CD4-positive, alpha-beta memory T cell (primary cell): ENCODE results near the gene PIEZO2. TPM values are rescaled to one million over a fixed set of nuclear protein-coding genes. Genes with fewer than 3 reads are reported as not detected.

Source experiments
- CTCF ChIA-PET: fragments of 350-600 bp; sonication (Branson Sonifier 250); formaldehyde crosslinking; loops from one replicate; lab custom pipeline; 2021; ENCODE audit warnings: inconsistent platforms; ENCODE audit not compliant: partially characterized antibody; lab: Charles Lee
- POLR2A ChIA-PET: fragments of 350-600 bp; sonication (Branson Sonifier 250); formaldehyde crosslinking; loops from one replicate; lab custom pipeline; 2021; ENCODE audit not compliant: partially characterized antibody; lab: Charles Lee
- DNase-seq, 5 donors: peaks; one replicate each; pipeline versions ENCODE4 v3.0.0 to v3.0.0-alpha.2; 2020 to 2022; ENCODE audit warnings: mixed read lengths in 1 of 5
- H3K27ac ChIP-seq: one replicate; pipeline ENCODE4 v1.7.0; 2013; ENCODE audit warnings: low read depth, low read length
- H3K27me3 ChIP-seq: 2 replicates; pipeline ENCODE4 v1.7.0; 2013; ENCODE audit warnings: mild to moderate bottlenecking, low read length, moderate library complexity; ENCODE audit not compliant: insufficient read depth
- H3K36me3 ChIP-seq: 2 replicates; pipeline ENCODE4 v1.7.0; 2013; ENCODE audit warnings: mild to moderate bottlenecking, low read length, moderate library complexity; ENCODE audit not compliant: insufficient read depth
- H3K4me1 ChIP-seq: 2 replicates; pipeline ENCODE4 v1.7.0; 2013; ENCODE audit warnings: mild to moderate bottlenecking, low read length, moderate library complexity; ENCODE audit not compliant: insufficient read depth
- H3K4me3 ChIP-seq, 2 donors: one replicate each; pipeline ENCODE4 v1.7.0; 2013; ENCODE audit warnings: low read length in 2 of 2, mild to moderate bottlenecking in 1 of 2
- H3K9me3 ChIP-seq, 2 donors: one replicate each; pipeline ENCODE4 v1.7.0; 2013; ENCODE audit warnings: low read length in 2 of 2, control low read depth in 1 of 2; ENCODE audit not compliant: control insufficient read depth in 1 of 2
- H3K27ac Mint-ChIP-seq, 7 donors: one replicate each; pipeline ENCODE4 v1.8.0; 2020 to 2021; ENCODE audit warnings: mixed read lengths in 7 of 7, mild to moderate bottlenecking in 6 of 7, inconsistent platforms in 3 of 7, moderate library complexity in 3 of 7
- H3K27me3 Mint-ChIP-seq, 2 donors: one replicate each; pipeline ENCODE4 v1.8.0; 2020 to 2021; ENCODE audit warnings: mixed read lengths in 2 of 2
- H3K36me3 Mint-ChIP-seq, 2 donors: one replicate each; pipeline ENCODE4 v1.8.0; 2020 to 2021; ENCODE audit warnings: mixed read lengths in 2 of 2, inconsistent platforms in 1 of 2, mild to moderate bottlenecking in 1 of 2
- H3K4me1 Mint-ChIP-seq, 4 donors: one replicate each; pipeline ENCODE4 v1.8.0; 2020 to 2021; ENCODE audit warnings: mixed read lengths in 4 of 4, mild to moderate bottlenecking in 1 of 4
- H3K4me3 Mint-ChIP-seq, 8 donors: one replicate each; pipeline ENCODE4 v1.8.0; 2020 to 2021; ENCODE audit warnings: mixed read lengths in 8 of 8, mild to moderate bottlenecking in 7 of 8, moderate library complexity in 6 of 8, inconsistent platforms in 3 of 8
- H3K9me3 Mint-ChIP-seq, 8 donors: one replicate each; pipeline ENCODE4 v1.8.0; 2020 to 2021; ENCODE audit warnings: mixed read lengths in 8 of 8, mild to moderate bottlenecking in 5 of 8, inconsistent platforms in 3 of 8, moderate library complexity in 1 of 8
- intact Hi-C: fragments of 100-400 bp; cut with micrococcal nuclease; formaldehyde crosslinking; loops from one replicate; pipeline ENCODE4 v1.15.1; 2023
- polyA plus RNA-seq, 2 donors: library from polyadenylated mRNA; unstranded; fragments of 300-500 nt; fragmentation: Illumina TruSeq; gene quantifications; one replicate each; pipeline ENCODE4 v1.2.3, GENCODE V29; 2021
- total RNA-seq, 2 experiments: library from RNA; stranded (reverse); gene quantifications; one replicate each; pipeline ENCODE4 v1.2.3, GENCODE V29; 2021

The PIEZO2 gene
- total and polyA plus RNA-seq, 4 experiments from 2014 or later = not detected

DNA sequence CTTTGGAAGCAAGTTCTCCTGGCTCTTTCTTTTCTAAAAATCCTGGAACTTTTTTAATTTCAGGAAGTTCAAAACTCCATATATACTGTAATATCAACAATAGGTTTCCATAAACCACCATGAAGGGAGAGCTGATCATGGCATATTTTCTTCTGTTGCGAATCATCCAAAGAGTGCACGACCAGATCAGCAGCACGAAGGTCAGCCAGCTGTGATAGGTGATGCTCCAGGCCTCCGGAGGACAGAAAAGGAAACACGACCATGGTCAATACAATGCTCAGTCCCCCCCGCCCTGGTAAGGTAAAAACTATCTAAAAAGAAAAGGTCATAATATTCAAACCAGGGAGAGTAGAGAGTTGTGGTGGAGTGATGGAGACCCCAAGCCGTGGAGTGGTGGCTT, 354.6 kb downstream of the PIEZO2 start:
- Histone ChIP-seq H3K36me3 (no peaks in the 10 kb centered on the region), H3K9me3 (no peaks in the 10 kb centered on the region), H3K4me3 (no peak overlapping the region), H3K27ac (no peak overlapping the region), H3K27me3 (no peaks in the 10 kb centered on the region), H3K4me1 (no peaks in the 10 kb centered on the region)
- DNase-seq = no peak
- Mint-ChIP-seq H3K4me1 (no peaks in the 10 kb centered on the region), H3K27ac (no peak overlapping the region), H3K9me3 (peaks cover 0 to 4% (median 0%) of the 10 kb centered on the region in 8 donors), H3K27me3 (peaks cover 2 to 9% of the 10 kb centered on the region in 2 donors), H3K36me3 (no peaks in the 10 kb centered on the region), H3K4me3 (no peak overlapping the region)
- ChIA-PET POLR2A (no interaction called here), CTCF (no interaction called here)
- intact Hi-C loops = no loop called here

DNA sequence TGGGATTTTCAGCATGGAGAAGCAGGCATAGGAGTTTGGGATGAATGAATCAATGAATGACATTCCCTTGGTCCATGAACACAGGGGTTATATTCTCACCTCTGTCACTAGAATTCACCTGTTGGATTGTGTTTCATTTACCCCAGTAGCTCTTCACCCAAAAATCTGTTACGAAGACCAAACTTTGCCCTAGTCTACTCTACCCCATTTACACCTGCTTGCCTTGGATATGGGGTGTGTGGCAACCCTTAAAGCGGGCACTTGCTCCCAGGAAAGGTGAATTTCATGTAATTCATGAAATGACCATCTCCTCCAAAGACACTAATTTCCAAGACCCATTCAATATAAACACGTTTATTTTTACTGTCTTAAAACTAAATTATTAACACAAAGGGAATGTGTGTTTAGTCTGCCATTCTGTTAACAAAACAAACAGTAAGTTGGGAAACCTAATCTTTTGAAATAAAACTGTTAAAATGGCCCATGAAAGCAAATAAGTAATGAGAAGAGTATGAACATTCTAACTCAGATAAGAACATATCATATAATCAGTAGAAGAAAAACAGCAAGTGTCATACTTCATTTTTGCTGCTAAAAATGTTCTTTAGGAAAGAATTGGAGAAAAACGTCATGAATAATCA, 355.5 kb downstream of the PIEZO2 start:
- CTCF ChIA-PET = no interaction called here
- no peak overlapping the region for H3K27ac Mint-ChIP-seq
- Histone ChIP-seq H3K4me3 (no peak overlapping the region), H3K27ac (no peak overlapping the region), H3K27me3 (no peaks in the 10 kb centered on the region), H3K9me3 (no peaks in the 10 kb centered on the region), H3K36me3 (no peaks in the 10 kb centered on the region), H3K4me1 (no peaks in the 10 kb centered on the region)
- H3K27me3 Mint-ChIP-seq = peaks cover 4 to 9% of the 10 kb centered on the region in 2 donors
- no peaks in the 10 kb centered on the region for H3K36me3 Mint-ChIP-seq
- H3K4me1 Mint-ChIP-seq = peaks cover 0 to 2% (median 0%) of the 10 kb centered on the region in 4 donors
- intact Hi-C loops = no loop called here
- POLR2A ChIA-PET = no interaction called here
- DNase-seq = no peak
- peaks cover 0 to 4% (median 0%) of the 10 kb centered on the region in 8 donors for H3K9me3 Mint-ChIP-seq
- no peak overlapping the region for H3K4me3 Mint-ChIP-seq

DNA sequence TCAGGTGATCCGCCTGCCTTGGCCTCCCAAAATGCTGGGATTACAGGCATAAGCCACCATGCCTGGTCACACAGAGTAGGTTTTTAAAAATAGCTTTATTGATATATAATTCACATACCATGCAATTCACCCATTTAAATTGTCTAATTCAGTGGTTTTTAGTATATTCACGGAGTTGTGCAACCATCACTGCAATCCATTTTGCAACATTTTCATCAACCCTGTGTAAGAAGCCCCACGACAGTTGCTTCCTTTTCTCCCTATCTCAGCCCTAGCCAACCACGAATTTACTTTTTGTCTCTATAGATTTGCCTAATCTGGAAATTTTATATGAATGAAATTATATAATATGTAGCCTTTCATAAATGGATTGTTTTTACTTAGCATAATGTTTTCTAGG, 357.2 kb downstream of the PIEZO2 start:
- Histone ChIP-seq H3K27me3 (no peaks in the 10 kb centered on the region), H3K4me1 (no peaks in the 10 kb centered on the region), H3K4me3 (no peak overlapping the region), H3K27ac (no peak overlapping the region), H3K9me3 (no peaks in the 10 kb centered on the region), H3K36me3 (no peaks in the 10 kb centered on the region)
- H3K4me3 Mint-ChIP-seq = no peak overlapping the region
- H3K4me1 Mint-ChIP-seq = peaks cover 1 to 4% (median 3%) of the 10 kb centered on the region in 4 donors
- H3K27me3 Mint-ChIP-seq = peaks cover 4 to 9% of the 10 kb centered on the region in 2 donors
- ChIA-PET CTCF (no interaction called here), POLR2A (no interaction called here)
- peaks cover 0 to 4% (median 0%) of the 10 kb centered on the region in 8 donors for H3K9me3 Mint-ChIP-seq
- no peak for DNase-seq
- H3K36me3 Mint-ChIP-seq = no peaks in the 10 kb centered on the region
- no peak overlapping the region for H3K27ac Mint-ChIP-seq
- intact Hi-C loops = no loop called here

DNA sequence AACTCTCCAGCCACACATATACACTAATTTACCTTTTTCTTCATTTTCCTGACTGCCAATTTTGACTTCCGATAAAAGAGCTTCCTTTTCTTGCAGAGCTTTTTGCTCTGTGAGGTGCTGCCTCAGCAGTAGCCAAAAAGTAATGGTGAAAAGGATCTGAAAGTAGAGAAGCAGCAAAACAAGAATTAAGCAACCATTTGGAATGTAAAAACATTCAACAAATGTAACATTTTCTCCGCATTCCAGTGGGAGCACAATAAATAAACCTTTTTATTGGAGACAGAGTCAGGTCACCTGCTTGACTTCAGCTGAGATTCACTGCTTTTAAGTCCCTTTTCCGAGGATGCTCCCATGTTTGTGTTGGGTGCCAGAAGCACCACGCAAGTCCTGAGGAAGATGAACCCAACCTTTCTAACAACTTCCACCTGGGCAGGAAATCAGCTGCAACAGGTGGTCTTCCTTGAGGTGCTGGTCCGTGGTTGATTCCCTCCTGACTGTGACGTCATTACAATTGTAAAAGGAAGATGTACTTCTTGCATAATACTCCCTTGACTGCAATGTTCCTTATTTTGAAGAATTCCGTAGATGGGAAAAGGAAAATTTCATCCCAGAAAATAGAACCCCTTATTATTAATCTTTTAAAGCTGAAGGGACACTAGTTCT, 358.1 kb downstream of the PIEZO2 start:
- H3K9me3 Mint-ChIP-seq = peaks cover 0 to 4% (median 0%) of the 10 kb centered on the region in 8 donors
- no peak for DNase-seq
- no peaks in the 10 kb centered on the region for H3K4me1 ChIP-seq
- intact Hi-C loops = no loop called here
- CTCF ChIA-PET = no interaction called here
- no peaks in the 10 kb centered on the region for H3K9me3 ChIP-seq
- H3K27me3 Mint-ChIP-seq = peaks cover 4 to 9% of the 10 kb centered on the region in 2 donors
- POLR2A ChIA-PET = no interaction called here
- H3K4me1 Mint-ChIP-seq = peaks cover 2 to 5% (median 5%) of the 10 kb centered on the region in 4 donors
- H3K4me3 ChIP-seq = no peak overlapping the region
- no peaks in the 10 kb centered on the region for H3K36me3 ChIP-seq
- H3K4me3 Mint-ChIP-seq = no peak overlapping the region
- H3K27me3 ChIP-seq = no peaks in the 10 kb centered on the region
- H3K36me3 Mint-ChIP-seq = no peaks in the 10 kb centered on the region
- H3K27ac Mint-ChIP-seq = no peak overlapping the region
- no peak overlapping the region for H3K27ac ChIP-seq

DNA sequence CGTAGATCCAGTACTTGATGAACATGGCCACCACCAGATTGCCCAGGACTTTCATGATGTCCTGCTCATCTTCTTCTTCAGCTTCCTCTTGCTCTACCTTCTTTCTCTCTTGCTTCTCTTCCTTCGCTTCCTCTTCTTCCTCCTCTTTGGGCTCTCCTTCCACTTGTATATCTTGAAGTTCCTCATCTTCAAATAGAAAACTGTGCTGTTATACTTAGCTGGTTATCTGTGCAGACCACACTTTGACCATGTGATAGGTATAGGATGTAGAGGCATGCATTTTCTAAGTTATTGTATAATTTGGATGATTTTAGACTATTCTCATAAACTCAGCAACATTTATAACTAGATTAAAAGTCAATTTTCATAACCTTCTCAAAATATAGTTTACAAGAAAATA, 360.2 kb downstream of the PIEZO2 start:
- Mint-ChIP-seq H3K4me1 (peaks cover 2 to 5% (median 5%) of the 10 kb centered on the region in 4 donors), H3K9me3 (peaks cover 0 to 4% (median 0%) of the 10 kb centered on the region in 8 donors), H3K27ac (peak overlapping the region in 1 of 7 donors; percentile 13), H3K36me3 (no peaks in the 10 kb centered on the region), H3K27me3 (peaks cover 3 to 4% of the 10 kb centered on the region in 2 donors), H3K4me3 (no peak overlapping the region)
- Histone ChIP-seq H3K27me3 (no peaks in the 10 kb centered on the region), H3K36me3 (no peaks in the 10 kb centered on the region), H3K27ac (no peak overlapping the region), H3K4me1 (no peaks in the 10 kb centered on the region), H3K9me3 (no peaks in the 10 kb centered on the region), H3K4me3 (no peak overlapping the region)
- intact Hi-C loops = loop anchor here (5.0 kb wide), 1 partner anchor 763 kb away; no protein-coding TSS in a partner anchor
- POLR2A ChIA-PET = no interaction called here
- DNase-seq = no peak
- CTCF ChIA-PET = interaction anchor here (0.8 to 1.3 kb wide), 3 partner anchors 11 to 32 kb away, joined by 3 to 4 read pairs (median 4); no protein-coding TSS in a partner anchor

DNA sequence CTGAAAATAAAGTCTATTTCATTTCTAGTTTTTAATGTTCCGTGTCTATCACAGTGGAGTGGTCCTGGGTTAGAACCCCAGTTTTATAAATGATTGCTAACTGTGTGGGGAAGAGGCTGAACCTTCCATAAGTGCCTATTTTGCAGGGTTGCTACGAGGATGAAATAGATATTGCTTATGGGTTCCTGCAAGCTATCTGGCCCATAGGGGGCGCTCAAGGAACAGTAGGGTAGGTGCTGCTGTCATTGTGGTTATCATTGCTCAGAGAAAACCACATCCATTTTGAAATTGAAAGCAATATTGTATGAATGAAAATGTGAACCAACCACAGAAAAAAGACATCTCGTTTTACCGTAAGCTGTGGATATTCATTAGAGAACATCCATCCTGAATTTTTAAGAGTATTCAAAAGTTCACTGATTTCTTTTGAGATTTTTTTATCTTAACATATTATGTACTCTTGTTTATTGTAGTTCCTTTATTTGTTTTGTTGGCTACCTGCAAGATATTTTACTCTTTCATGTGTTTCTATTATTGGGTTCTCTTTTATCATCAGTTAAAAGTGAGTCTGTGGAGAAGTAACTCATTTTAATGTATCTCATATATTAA, 362.0 kb downstream of the PIEZO2 start:
- H3K27me3 Mint-ChIP-seq = peaks cover 2 to 3% of the 10 kb centered on the region in 2 donors
- H3K4me1 Mint-ChIP-seq = peaks cover 2 to 5% (median 5%) of the 10 kb centered on the region in 4 donors
- H3K27ac ChIP-seq = no peak overlapping the region
- H3K9me3 Mint-ChIP-seq = no peaks in the 10 kb centered on the region
- peak overlapping the region in 2 of 8 donors; percentile 28 to 35 for H3K4me3 Mint-ChIP-seq
- peak overlapping the region in 4 of 7 donors; percentile 42 to 60 (median 47) for H3K27ac Mint-ChIP-seq
- no peaks in the 10 kb centered on the region for H3K9me3 ChIP-seq
- peak; percentile 73 to 81 (median 75) for DNase-seq
- no peaks in the 10 kb centered on the region for H3K36me3 Mint-ChIP-seq
- CTCF ChIA-PET = interaction anchor here (0.6 to 1.9 kb wide), 8 partner anchors 9 to 766 kb away, joined by 3 to 6 read pairs (median 4); no protein-coding TSS in a partner anchor
- POLR2A ChIA-PET = no interaction called here
- H3K4me3 ChIP-seq = no peak overlapping the region
- H3K4me1 ChIP-seq = no peaks in the 10 kb centered on the region
- no peaks in the 10 kb centered on the region for H3K36me3 ChIP-seq
- intact Hi-C loops = loop anchor here (2.0 to 5.0 kb wide), 2 partner anchors 227 to 765 kb away; no protein-coding TSS in a partner anchor
- H3K27me3 ChIP-seq = no peaks in the 10 kb centered on the region

DNA sequence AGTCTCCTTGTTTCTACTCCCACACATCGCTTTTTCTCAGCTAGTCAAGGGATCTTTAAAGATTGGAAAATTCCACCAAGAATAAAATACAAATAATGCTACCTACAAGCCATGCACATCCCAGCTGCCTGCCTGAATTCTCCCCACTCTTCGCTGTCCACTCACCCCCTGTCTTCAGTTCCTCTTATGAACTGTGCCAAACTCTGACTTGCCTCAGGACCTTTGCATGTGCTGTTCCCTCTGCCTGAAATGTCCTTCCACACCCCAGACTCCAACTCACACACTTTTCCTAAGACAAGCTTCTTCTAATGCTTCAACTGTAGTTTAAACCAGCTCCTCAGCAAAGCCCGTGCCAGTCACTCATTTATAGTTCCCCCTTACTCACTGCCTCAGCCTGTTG, 363.6 kb downstream of the PIEZO2 start:
- peaks cover 3 to 4% of the 10 kb centered on the region in 2 donors for H3K27me3 Mint-ChIP-seq
- intact Hi-C loops = loop anchor here (2.0 to 5.0 kb wide), 2 partner anchors 225 to 767 kb away; no protein-coding TSS in a partner anchor
- H3K36me3 Mint-ChIP-seq = no peaks in the 10 kb centered on the region
- no peaks in the 10 kb centered on the region for H3K9me3 Mint-ChIP-seq
- Histone ChIP-seq H3K4me3 (no peak overlapping the region), H3K36me3 (no peaks in the 10 kb centered on the region), H3K4me1 (no peaks in the 10 kb centered on the region), H3K9me3 (no peaks in the 10 kb centered on the region), H3K27ac (no peak overlapping the region), H3K27me3 (no peaks in the 10 kb centered on the region)
- peaks cover 2 to 5% (median 5%) of the 10 kb centered on the region in 4 donors for H3K4me1 Mint-ChIP-seq
- no peak overlapping the region for H3K4me3 Mint-ChIP-seq
- ChIA-PET POLR2A (no interaction called here), CTCF (interaction anchor here (1.0 to 1.5 kb wide), 3 partner anchors 21 to 34 kb away, joined by 3 read pairs; no protein-coding TSS in a partner anchor)
- no peak for DNase-seq
- H3K27ac Mint-ChIP-seq = no peak overlapping the region
